Uterus (tissue), 2 donors: ENCODE data around the gene CDC5L.
A peak's percentile ranks its signal among the peaks of the same experiment; 100 is the strongest.

ENCODE experiments used
- CTCF ChIP-seq, 4 experiments: fragments of 200-600 bp in 2 of 4; fragments of 450-650 bp in 2 of 4; sonication (generic) in 2 of 4; IDR thresholded peaks; one replicate each; pipeline ENCODE4 v1.5.1; 2016 to 2019; ENCODE audit warnings: antibody characterized with exemption in 4 of 4, mild to moderate bottlenecking in 2 of 4, moderate library complexity in 1 of 4
- POLR2A ChIP-seq, 2 donors: fragments of 450-650 bp; IDR thresholded peaks; one replicate each; pipeline ENCODE4 v1.6.1; 2016; ENCODE audit warnings: antibody characterized with exemption in 2 of 2, mild to moderate bottlenecking in 1 of 2, moderate library complexity in 1 of 2

- TF ChIP-seq CTCF (IDR thresholded peaks at IDR 0.05) (peak; percentile 51 to 69 (median 55)), POLR2A (IDR thresholded peaks at IDR 0.05) (no peak)
Observed at GRCh38 chr6:44456070-44456965, 68.8 kb downstream of the CDC5L start.
